Urinary bladder (tissue), 4 donors: ENCODE measurements around the gene CYTIP. TPM values are rescaled to one million over a fixed set of nuclear protein-coding genes. Genes with fewer than 3 reads are reported as not detected.

Source experiments
- DNase-seq: peaks from one replicate; pipeline ENCODE4 v3.0.0-alpha.2; 2015; ENCODE audit errors: extremely low spot score
- H3K27ac ChIP-seq: one replicate; pipeline ENCODE4 v1.5.1; 2013; ENCODE audit warnings: low read depth, mild to moderate bottlenecking, moderate library complexity
- H3K36me3 ChIP-seq: one replicate; pipeline ENCODE4 v1.6.1; 2013; ENCODE audit warnings: mild to moderate bottlenecking, moderate library complexity; ENCODE audit not compliant: insufficient read depth
- H3K4me1 ChIP-seq: one replicate; pipeline ENCODE4 v1.6.1; 2013; ENCODE audit warnings: mild to moderate bottlenecking, moderate library complexity; ENCODE audit not compliant: insufficient read depth
- H3K4me3 ChIP-seq: one replicate; pipeline ENCODE4 v1.5.1; 2013; ENCODE audit warnings: low read depth, low read length
- WGBS: extraction: QIAGEN DNeasy Blood & Tissue Kit; methylation state at CpG from one replicate; pipeline ENCODE4 v1.1.7; 2013; 5-methylcytosine and 5-hydroxymethylcytosine counted together
- polyA plus RNA-seq: library from polyadenylated mRNA; stranded (reverse); fragments of 200-250 nt; gene quantifications from one replicate; pipeline ENCODE4 v1.2.3, GENCODE V29; 2013
- total RNA-seq: library from RNA; depleted of rRNA; stranded (reverse); fragments of >200 nt; gene quantifications from one replicate; pipeline ENCODE4 v1.2.3, GENCODE V29; 2014
- donor health status: healthy with polysubstance abuse.
- donor health status: healthy.

CYTIP gene
- total and polyA plus RNA-seq, 2 donors, result 3.4 to 3.5 TPM

DNA sequence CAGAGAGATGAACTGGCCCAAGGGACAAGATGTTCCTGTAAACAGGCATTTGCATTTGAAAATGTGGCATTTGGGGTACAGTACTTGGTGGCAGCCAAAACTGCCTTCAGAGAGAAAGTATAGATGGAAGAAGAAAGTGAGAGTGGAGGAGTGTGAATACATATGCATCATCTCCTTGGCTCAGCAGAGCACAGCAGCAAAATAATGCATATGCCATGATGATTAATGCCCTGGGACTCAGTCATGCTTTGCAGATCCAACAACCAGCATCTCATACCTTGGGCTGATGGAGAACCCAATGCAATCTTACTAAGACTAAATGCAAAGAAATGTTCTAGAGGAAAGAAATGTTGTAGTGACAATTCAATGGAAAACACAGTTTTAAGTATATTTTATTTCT, 29.7 kb upstream of the CYTIP start:
- H3K4me3 ChIP-seq, result no peak overlapping the region
- H3K36me3 ChIP-seq, result no peaks in the 10 kb centered on the region
- DNase-seq, result no peak
- H3K27ac ChIP-seq, result no peak overlapping the region
- H3K4me1 ChIP-seq, result no peaks in the 10 kb centered on the region

DNA sequence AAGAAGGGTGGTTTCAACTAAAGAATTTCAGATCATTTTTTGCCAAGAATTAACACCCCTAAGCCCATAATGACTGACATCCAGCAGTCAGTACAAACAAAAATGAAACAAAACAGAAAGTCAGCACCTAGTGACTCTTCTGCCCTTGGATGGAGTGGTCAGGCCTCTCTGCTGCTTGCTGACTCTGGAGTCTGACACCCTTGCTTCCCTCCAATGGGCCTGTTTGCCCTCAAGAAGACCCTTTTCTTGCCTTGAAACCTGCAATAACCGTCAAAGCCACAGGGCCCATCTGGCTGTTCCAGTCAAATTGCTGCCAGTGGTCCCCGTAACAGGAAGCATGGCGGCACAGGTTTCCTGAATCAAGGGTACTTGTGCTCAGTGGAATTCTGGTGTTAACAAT, 27.2 kb upstream of the CYTIP start:
- 94% methylated on average over 3 of the region's 3 CpGs for WGBS

DNA sequence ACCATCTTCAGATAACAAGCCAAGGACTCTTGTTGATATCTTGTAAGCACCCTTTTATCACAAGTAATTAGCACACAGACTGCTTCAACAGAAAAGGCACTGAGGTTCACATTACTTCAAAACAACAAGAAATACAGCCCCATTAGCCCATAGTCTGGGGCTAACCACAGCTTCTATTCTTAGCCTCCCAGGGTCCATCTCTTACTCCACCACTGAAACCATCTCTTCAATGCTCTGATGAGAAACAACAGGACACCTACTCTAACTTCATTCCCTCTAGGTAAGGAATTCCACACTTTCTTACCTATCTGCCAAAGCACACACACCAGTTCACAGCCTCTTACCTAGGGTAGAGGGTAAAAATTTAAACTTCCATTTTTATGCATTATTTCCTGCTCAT, 26.4 kb upstream of the CYTIP start:
- H3K4me1 ChIP-seq, result no peaks in the 10 kb centered on the region
- no peak for DNase-seq

More for the DNA sequence above, 27.2 kb upstream of the CYTIP start:
- Histone ChIP-seq H3K27ac (no peak overlapping the region), H3K4me3 (no peak overlapping the region), H3K4me1 (no peaks in the 10 kb centered on the region), H3K36me3 (no peaks in the 10 kb centered on the region)
- DNase-seq, result no peak

DNA sequence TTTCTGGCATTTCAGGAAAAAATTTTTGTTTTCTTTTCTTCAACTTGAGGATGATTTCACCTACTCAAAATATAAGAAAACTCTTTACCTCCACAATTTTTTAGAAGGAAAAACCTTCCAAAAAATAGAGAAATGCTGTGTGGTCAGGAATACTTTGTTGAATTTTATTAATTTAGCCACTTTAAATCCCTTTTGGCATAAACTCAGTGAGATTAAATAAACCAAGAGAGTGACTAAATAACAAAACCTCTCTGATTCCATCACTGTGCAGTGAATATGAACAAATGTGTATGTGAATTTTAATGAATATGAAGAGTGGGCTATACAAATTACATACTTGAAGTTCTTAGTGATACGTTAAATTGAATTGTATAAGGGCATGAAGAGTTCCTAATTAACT, 25.8 kb upstream of the CYTIP start:
- Histone ChIP-seq H3K4me1 (no peaks in the 10 kb centered on the region), H3K36me3 (no peaks in the 10 kb centered on the region), H3K27ac (no peak overlapping the region), H3K4me3 (no peak overlapping the region)
- 59% methylated on average over 1 of the region's 1 CpG for WGBS
- no peak for DNase-seq

More for the DNA sequence above, 26.4 kb upstream of the CYTIP start:
- Histone ChIP-seq H3K27ac (no peak overlapping the region), H3K4me3 (no peak overlapping the region), H3K36me3 (no peaks in the 10 kb centered on the region)

DNA sequence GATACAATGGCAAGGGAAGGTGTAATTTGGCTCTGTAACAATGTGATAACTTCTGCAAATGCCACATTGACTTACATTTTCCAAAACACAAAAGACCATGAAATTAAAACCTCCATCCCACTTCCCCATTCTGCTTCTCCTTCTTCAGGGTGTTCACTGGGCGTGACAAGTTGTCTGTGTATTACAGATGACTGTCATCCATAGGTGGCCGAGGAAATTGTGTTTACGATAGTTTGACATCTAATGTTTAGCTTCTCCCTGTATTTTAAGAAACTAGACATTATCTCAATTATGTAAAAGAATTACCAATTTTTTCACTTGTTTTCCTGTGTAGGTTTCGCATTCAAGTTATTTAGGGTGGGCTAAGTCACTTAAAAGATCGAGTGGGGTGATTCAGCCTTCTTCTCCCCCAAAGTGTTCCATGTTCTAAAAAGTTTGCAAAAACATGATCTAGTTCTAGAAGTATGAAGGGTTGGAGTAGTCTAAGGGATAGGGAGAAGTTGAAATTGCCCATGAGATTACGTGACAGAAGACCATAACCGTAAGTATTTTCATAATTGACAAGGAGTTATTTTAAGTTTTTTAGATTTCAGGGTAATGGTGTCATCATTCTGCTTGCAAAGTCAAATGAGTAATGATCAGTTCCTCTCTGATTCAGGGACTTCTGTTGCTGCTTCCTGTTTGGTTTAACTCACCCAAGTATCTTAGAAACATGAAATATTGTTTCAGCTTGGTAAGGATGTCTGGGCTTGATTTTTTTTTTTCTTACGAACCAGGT, 25.2 kb upstream of the CYTIP start:
- WGBS, result 74% methylated on average over 8 of the region's 8 CpGs
- H3K27ac ChIP-seq, result no peak overlapping the region
- DNase-seq, result no peak
- H3K36me3 ChIP-seq, result no peaks in the 10 kb centered on the region
- H3K4me3 ChIP-seq, result no peak overlapping the region
- H3K4me1 ChIP-seq, result no peaks in the 10 kb centered on the region

DNA sequence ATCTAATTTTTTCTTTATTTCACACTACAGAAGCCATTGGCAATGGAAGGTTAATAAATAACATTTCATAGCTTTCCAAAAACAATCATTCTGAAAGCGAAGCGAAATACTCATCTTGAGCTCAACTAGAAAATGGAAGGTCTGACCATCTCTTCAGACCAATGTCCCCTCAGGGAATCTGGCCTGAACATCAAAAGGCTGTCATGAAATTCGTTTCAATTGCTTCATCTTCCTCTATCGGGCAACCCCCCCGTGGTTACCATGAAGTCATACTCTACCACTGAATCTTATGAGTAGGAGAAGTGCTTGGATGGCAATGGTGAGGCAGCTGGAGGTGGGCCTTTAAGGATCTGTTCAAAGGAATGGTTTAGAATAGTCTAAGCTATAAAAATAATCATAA, 22.9 kb upstream of the CYTIP start:
- no peak overlapping the region for H3K27ac ChIP-seq
- H3K4me3 ChIP-seq, result no peak overlapping the region
- no peaks in the 10 kb centered on the region for H3K4me1 ChIP-seq
- WGBS, result 88% methylated on average over 5 of the region's 5 CpGs
- H3K36me3 ChIP-seq, result no peaks in the 10 kb centered on the region
- DNase-seq, result no peak

DNA sequence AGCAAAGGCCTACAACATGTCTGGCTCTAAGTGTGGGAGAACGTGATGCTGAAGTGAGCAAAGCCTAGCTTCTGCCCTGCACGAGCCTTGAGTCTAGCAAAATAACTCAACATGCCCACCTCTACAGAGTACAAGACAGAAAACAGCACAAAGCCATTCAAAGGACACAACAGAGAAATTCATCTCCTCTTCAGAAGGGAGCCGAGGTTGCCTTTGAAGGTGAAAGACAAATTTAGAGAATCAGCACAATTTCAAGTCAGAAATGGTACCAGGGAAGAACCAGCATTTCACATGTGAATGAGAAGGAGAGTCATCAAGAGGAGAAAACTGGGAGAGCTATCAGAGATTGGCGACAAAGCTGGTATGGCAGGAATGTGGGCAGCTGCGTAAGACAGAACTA, 21.7 kb upstream of the CYTIP start:
- WGBS, result 89% methylated on average over 5 of the region's 5 CpGs
- Histone ChIP-seq H3K27ac (no peak overlapping the region), H3K36me3 (no peaks in the 10 kb centered on the region), H3K4me1 (no peaks in the 10 kb centered on the region), H3K4me3 (no peak overlapping the region)
- DNase-seq, result no peak

DNA sequence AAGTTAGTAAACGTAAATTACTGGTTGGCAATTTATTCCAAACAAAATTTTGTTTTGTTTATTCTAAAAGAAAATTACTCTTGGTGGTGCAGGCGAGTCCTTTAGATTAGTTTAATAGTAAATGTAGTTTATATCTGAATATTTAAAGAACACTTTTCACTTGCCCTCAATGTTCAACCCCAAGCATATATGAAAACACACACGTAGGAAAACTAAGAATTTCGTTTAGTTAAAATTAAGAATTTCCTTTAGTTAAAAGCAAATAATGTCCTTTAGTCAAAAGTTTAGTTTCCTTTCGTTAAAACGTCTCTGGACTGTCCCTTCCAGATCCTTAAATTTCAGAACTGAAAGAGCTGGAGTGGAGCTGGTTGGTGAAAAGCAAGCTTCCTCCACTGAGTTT, 19.1 kb upstream of the CYTIP start:
- no peaks in the 10 kb centered on the region for H3K4me1 ChIP-seq
- WGBS, result 72% methylated on average over 6 of the region's 6 CpGs
- no peak overlapping the region for H3K4me3 ChIP-seq
- no peak overlapping the region for H3K27ac ChIP-seq
- DNase-seq, result no peak
- no peaks in the 10 kb centered on the region for H3K36me3 ChIP-seq

DNA sequence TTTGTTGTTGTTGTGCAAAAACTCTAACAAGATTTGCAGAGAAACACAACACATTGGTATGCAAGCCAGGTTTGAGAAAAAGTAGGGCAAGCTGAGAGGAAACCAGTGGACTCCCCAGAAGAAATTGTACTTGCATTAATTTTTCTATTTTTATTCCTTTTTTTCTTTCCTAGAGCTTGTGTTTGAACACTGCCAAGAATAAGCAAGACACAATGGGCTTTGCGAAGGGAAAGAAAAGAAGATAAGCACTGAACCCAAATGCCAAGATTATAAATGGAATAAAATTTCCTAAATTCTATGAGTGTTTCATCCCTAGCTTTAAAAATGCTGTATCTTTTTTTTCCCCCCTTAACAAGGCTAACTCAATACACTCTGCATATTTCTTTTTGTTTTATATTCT, 17.0 kb upstream of the CYTIP start:
- WGBS, result 58% methylated on average over 1 of the region's 1 CpG
- Histone ChIP-seq H3K4me3 (no peak overlapping the region), H3K27ac (no peak overlapping the region), H3K36me3 (no peaks in the 10 kb centered on the region), H3K4me1 (no peaks in the 10 kb centered on the region)
- DNase-seq, result no peak

DNA sequence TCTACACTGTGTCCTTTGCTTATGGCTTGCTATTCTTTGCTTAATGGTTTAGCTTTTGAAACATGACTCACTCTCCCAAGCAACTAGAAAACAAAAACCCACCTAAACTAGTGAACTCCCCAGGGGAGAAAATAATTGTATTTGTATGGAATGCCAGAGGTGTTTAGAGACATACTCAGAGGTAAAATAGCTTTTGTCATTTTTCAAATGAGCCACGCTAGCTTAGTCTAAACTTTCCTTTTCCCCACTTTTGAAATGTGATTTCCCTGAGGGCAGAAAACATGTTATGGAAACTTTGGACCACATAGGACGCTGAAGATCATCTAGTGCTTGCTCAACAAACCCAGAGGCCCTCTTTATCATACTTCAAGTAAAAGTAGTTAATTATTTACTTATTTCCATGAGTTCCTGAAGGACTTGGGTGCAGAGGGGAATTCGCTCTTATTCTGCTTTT, 16.5 kb upstream of the CYTIP start:
- Histone ChIP-seq H3K4me1 (no peaks in the 10 kb centered on the region), H3K4me3 (no peak overlapping the region), H3K36me3 (no peaks in the 10 kb centered on the region), H3K27ac (no peak overlapping the region)
- WGBS, result 69% methylated on average over 3 of the region's 3 CpGs
- no peak for DNase-seq

DNA sequence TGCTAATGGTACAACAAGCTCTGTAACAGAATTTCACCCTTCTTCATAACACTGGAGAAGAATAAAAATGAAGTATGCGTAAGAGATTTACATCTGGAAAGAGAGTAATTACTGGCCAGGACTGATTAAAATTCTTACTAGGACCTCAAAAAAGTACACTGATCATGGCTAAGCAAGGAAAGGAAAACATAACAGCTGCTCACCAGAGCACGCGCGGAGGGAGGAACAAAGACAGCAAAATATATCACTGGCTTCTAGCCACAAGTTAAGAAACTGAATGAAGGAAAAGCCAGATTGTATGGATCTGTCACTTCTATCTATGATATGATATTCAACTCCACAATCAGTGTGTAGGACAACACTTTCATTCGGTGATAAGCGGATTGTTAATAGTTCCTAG, 15.6 kb upstream of the CYTIP start:
- no peaks in the 10 kb centered on the region for H3K36me3 ChIP-seq
- H3K27ac ChIP-seq, result no peak overlapping the region
- no peaks in the 10 kb centered on the region for H3K4me1 ChIP-seq
- no peak for DNase-seq
- WGBS, result 35% methylated on average over 6 of the region's 6 CpGs
- no peak overlapping the region for H3K4me3 ChIP-seq

DNA sequence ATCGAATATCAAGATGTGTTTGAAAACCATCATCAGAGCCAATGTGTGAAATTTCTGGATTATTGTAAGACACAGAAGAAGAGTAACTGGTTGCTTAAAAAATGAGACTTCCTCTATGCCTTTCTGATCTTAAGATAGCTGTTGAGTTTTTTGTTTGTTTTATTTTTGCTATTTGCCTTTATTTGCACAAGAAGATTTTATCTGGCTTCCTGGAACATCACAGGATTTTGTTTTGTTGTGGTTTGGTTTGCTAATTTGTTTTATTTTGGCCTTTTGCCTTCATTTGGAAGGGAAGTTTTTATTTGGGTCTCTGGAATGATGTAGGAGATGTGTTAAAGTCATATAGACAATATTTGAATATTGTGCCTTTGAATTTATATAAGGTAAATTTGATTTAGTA, 3.9 kb upstream of the CYTIP start:
- Histone ChIP-seq H3K4me1 (no peaks in the 10 kb centered on the region), H3K36me3 (no peaks in the 10 kb centered on the region), H3K4me3 (no peak overlapping the region), H3K27ac (no peak overlapping the region)
- 54% methylated on average over 1 of the region's 1 CpG for WGBS
- no peak for DNase-seq

DNA sequence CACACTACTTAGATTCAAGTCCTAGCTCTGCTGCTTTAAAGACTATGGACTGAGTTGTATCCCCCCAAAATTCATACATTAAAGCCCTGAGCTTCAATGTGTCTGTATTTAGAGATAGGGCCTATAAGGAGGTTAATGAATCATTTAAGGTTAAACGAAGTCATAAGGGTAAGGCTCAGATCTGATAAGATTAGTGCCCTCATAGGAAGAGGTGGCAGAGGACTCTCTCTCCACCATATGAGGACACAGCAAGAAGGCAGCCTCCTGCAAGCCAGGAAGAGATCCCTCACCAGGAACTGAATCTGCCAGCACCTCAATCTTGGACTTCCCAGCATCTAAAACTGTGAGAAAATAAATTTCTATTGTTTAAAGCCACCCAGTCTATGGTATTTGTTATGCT, 3.1 kb upstream of the CYTIP start:
- Histone ChIP-seq H3K36me3 (no peaks in the 10 kb centered on the region), H3K27ac (no peak overlapping the region), H3K4me3 (no peak overlapping the region), H3K4me1 (no peaks in the 10 kb centered on the region)
- no peak for DNase-seq
- 63% methylated on average over 1 of the region's 1 CpG for WGBS

DNA sequence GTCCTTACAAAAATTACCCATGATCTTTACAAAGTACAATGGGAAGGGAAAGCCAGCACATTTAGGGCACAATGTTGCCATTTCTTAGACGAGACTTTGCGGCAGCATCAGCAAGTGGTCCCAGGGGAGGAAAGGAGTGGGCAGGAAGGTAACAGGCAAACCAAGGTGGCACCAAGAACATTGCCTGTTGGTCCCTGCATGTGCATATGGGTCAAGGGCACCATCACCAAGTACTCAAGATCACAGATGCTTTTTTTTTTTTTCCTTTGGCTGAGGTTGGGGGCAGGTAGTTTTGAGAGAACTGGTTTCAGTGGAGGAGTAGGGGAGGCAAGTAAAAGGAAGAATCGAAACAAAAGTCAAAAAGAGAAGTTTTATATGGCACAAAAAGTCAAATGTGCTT, 752 bp upstream of the CYTIP start:
- H3K36me3 ChIP-seq, result no peaks in the 10 kb centered on the region
- H3K4me3 ChIP-seq, result peak overlapping the region; percentile 14
- H3K4me1 ChIP-seq, result no peaks in the 10 kb centered on the region
- H3K27ac ChIP-seq, result no peak overlapping the region
- 85% methylated on average over 3 of the region's 3 CpGs for WGBS
- DNase-seq, result no peak

DNA sequence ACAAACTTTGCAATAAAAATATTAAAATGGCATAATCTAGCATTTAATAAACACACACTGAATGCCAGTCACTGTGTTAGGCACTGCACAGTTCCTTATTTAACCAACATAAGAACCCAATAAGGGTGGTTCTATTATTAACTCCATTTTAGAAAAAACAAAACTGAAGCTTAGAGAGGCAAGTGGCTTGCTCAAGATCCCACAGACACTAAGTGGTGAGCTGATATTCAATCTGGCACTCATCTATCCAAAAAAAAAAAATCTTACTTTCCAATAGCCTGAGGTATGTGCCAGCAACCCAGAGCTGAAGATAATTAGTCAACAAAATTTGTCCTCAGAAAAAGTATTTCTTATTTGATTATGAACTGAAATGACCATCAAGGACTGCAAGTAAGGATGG, 799 bp downstream of the CYTIP start:
- H3K4me1 ChIP-seq, result no peaks in the 10 kb centered on the region
- DNase-seq, result no peak
- no peaks in the 10 kb centered on the region for H3K36me3 ChIP-seq
- no peak overlapping the region for H3K27ac ChIP-seq
- H3K4me3 ChIP-seq, result no peak overlapping the region
